Uterus (tissue), 4 donors: ENCODE measurements around the gene ZBTB7C. TPM values are rescaled to one million over a fixed set of nuclear protein-coding genes. Genes with fewer than 3 reads are reported as not detected.

ENCODE experiments used
- DNase-seq, 2 donors: peaks; one replicate each; pipeline ENCODE4 v3.0.0-alpha.2; 2019 to 2020
- H3K27ac ChIP-seq, 2 donors: fragments of 200-600 bp; sonication (generic); 1 replicate in 1 of 2; 2 replicates in 1 of 2; pipeline ENCODE4 v1.5.1; 2016 to 2018
- H3K27me3 ChIP-seq, 2 donors: fragments of 200-600 bp; sonication (generic); one replicate each; pipeline ENCODE4 v1.5.1; 2018 to 2019; ENCODE audit warnings: control low read depth in 1 of 2
- H3K36me3 ChIP-seq, 2 donors: fragments of 200-600 bp; sonication (generic); one replicate each; pipeline ENCODE4 v1.5.1; 2019; ENCODE audit warnings: control low read depth in 1 of 2
- H3K4me1 ChIP-seq, 2 donors: fragments of 200-600 bp; sonication (generic); one replicate each; pipeline ENCODE4 v1.5.1; 2018 to 2019; ENCODE audit warnings: control low read depth in 1 of 2
- H3K4me3 ChIP-seq, 2 donors: fragments of 200-600 bp; sonication (generic); 1 replicate in 1 of 2; 2 replicates in 1 of 2; pipeline ENCODE4 v1.5.1; 2018 to 2019; ENCODE audit warnings: mild to moderate bottlenecking in 1 of 2
- H3K9me3 ChIP-seq, 2 donors: fragments of 200-600 bp; sonication (generic); one replicate each; pipeline ENCODE4 v1.5.1; 2019; ENCODE audit warnings: control low read depth in 1 of 2
- CTCF ChIP-seq, 4 experiments: fragments of 200-600 bp in 2 of 4; fragments of 450-650 bp in 2 of 4; sonication (generic) in 2 of 4; IDR thresholded peaks; one replicate each; pipeline ENCODE4 v1.5.1; 2016 to 2019; ENCODE audit warnings: antibody characterized with exemption in 4 of 4, mild to moderate bottlenecking in 2 of 4, moderate library complexity in 1 of 4
- POLR2A ChIP-seq, 2 donors: fragments of 450-650 bp; IDR thresholded peaks; one replicate each; pipeline ENCODE4 v1.6.1; 2016; ENCODE audit warnings: antibody characterized with exemption in 2 of 2, mild to moderate bottlenecking in 1 of 2, moderate library complexity in 1 of 2
- intact Hi-C: fragments of 100-400 bp; cut with DNase I; formaldehyde crosslinking; loops from one replicate; pipeline ENCODE4 v1.15.1; 2023; ENCODE audit warnings: low total_unique reads
- total RNA-seq, 4 donors: library from RNA; depleted of rRNA in 3 of 4; stranded (reverse); fragments of >200 nt in 3 of 4; gene quantifications; one replicate each; pipeline versions ENCODE4 v1.1.0 to v1.2.4, GENCODE V29; 2014 to 2023
- donor health status: DM: yes; HTN: yes; CAD: no.

ZBTB7C gene
- total RNA-seq, 4 donors from 2014 or later: 1.0 to 11.2 (median 7.9) TPM

DNA sequence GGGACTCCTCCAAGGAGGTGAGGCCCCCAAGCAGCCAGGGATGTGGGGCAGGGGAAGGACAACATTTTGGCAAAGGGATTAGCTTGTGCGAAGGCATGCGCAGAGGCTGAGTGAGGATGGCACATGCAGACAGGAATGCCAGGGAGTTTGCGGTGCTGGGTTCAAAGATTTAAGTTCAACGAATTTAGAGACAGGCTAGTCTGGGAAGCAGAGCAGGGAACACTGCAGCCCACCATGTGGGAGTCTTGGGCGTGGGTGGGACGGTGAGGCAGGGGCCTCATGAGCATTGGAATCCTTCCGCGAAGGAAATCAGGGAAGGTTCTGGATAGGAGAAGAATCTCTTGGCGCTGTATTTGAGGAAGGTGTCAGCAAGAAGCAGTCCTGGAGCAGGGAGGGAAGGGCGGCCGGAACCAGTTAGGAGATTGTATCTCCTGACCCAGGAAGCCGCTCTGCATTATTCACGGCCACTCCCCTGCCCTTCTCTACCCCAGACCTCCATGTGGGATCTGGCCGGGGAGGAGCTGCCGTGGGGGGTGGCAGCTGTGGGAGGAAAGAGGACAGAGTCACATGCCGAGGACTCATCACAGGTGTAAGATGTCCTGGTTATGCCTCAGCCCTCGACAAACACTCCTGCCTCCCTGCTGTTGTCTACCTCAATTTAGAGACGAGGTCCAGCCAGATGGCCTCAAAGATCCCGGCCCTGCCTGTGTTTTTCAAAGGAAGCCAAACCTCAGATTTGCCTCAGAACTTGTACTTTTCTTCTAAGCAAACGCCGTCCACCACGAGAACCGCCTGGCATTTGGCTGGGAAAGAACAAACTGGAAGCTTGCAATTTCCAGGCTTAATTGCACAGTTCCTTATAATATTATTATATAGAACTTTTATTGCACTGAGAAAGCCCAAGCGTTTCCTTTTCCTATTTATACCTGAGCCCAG lies 355.0 kb downstream of the ZBTB7C start:
- no peak overlapping the region for H3K4me3 ChIP-seq
- no peaks in the 10 kb centered on the region for H3K36me3 ChIP-seq
- intact Hi-C loops: no loop called here
- TF ChIP-seq CTCF (IDR thresholded peaks at IDR 0.05) (no peak), POLR2A (IDR thresholded peaks at IDR 0.05) (no peak)
- no peaks in the 10 kb centered on the region for H3K9me3 ChIP-seq
- DNase-seq: no peak
- H3K27ac ChIP-seq: no peak overlapping the region
- H3K27me3 ChIP-seq: no peaks in the 10 kb centered on the region
- no peaks in the 10 kb centered on the region for H3K4me1 ChIP-seq

DNA sequence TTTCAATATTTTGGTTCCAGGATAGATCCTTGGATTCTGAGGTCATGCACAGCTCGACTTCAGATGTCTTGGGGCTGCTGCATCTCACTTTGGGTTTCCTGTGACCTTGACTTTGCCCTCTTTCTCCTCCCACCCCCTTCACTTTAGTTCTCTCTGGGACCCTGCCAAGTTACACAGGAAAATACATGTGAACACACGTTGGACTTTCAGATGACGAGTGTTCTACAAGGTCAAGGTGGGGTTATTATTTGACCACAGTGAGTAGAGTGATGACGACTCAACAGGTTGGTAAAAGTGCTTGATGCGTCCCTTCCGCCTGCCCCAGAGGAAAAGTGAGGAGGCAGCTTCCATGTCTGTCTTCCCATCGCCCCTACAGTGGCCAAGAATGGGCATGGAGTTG lies 356.3 kb downstream of the ZBTB7C start:
- Histone ChIP-seq H3K4me1 (no peaks in the 10 kb centered on the region), H3K36me3 (no peaks in the 10 kb centered on the region), H3K9me3 (no peaks in the 10 kb centered on the region), H3K27me3 (no peaks in the 10 kb centered on the region), H3K4me3 (no peak overlapping the region), H3K27ac (no peak overlapping the region)
- DNase-seq: no peak
- no peak for TF ChIP-seq POLR2A (IDR thresholded peaks at IDR 0.05)
- intact Hi-C loops: no loop called here

GRCh38 chr18:48051945-48052840 lies 357.0 kb downstream of the ZBTB7C start:
- H3K36me3 ChIP-seq: no peaks in the 10 kb centered on the region
- no peak for DNase-seq
- H3K27me3 ChIP-seq: no peaks in the 10 kb centered on the region
- no peaks in the 10 kb centered on the region for H3K9me3 ChIP-seq
- intact Hi-C loops: no loop called here
- no peak for TF ChIP-seq POLR2A (IDR thresholded peaks at IDR 0.05)
- TF ChIP-seq CTCF (IDR thresholded peaks at IDR 0.05): no peak
- H3K27ac ChIP-seq: no peak overlapping the region
- H3K4me3 ChIP-seq: no peak overlapping the region
- no peaks in the 10 kb centered on the region for H3K4me1 ChIP-seq

DNA sequence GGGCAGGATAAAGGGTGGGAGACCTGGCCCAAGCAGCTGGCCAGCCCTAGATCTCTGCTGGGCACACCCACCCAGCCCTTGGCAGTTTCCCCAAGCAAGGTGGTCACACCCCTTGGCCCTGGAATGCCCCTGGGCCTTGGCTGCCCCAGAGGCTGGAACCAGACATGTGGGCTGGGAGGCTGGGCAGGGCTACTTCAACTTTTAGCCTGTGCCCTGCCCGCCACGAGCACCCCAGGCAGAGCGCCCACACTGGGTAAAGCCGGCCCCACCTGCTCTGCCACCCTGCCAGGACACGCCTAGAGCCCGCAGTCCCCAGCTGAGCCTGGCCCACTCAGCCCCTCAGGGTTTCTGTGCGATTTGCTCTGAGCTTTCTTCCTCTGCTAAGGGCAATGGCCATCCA lies 359.0 kb downstream of the ZBTB7C start:
- Histone ChIP-seq H3K27ac (no peak overlapping the region), H3K4me1 (no peaks in the 10 kb centered on the region), H3K4me3 (no peak overlapping the region), H3K9me3 (no peaks in the 10 kb centered on the region), H3K27me3 (no peaks in the 10 kb centered on the region), H3K36me3 (no peaks in the 10 kb centered on the region)
- no peak for DNase-seq
- intact Hi-C loops: no loop called here
- TF ChIP-seq CTCF (IDR thresholded peaks at IDR 0.05) (no peak), POLR2A (IDR thresholded peaks at IDR 0.05) (no peak)

DNA sequence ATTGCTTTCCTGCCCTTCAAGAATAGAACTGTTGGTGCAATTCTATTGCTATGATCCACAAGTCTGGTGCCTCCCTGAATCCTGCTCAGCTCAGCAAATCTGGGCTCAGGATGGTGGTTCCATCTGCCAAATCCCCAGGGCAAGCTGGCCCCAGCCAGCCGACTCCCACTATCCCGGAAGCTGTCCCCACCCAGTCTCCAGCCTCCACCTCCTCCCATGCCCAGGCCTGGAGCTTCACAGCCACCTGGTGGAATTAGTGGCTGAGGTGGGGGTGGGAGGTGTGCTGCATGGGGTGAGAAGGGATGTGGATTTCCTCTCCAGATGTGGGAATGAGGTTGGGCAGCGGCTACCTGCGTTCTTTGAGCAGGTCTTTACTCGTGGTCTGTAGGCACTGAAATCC lies 359.4 kb downstream of the ZBTB7C start:
- intact Hi-C loops: no loop called here
- Histone ChIP-seq H3K4me3 (no peak overlapping the region), H3K27ac (no peak overlapping the region), H3K9me3 (no peaks in the 10 kb centered on the region), H3K4me1 (no peaks in the 10 kb centered on the region), H3K36me3 (no peaks in the 10 kb centered on the region), H3K27me3 (no peaks in the 10 kb centered on the region)
- TF ChIP-seq CTCF (IDR thresholded peaks at IDR 0.05): no peak
- no peak for TF ChIP-seq POLR2A (IDR thresholded peaks at IDR 0.05)
- DNase-seq: no peak
